Tibial nerve (tissue), 4 donors: ENCODE measurements around the gene PRDM10. TPM values are rescaled to one million over a fixed set of nuclear protein-coding genes. Genes with fewer than 3 reads are reported as not detected.

Experiments used
- DNase-seq, 2 donors: peaks; one replicate each; pipeline ENCODE4 v3.0.0-alpha.2; 2019; ENCODE audit warnings: low spot score in 2 of 2
- H3K27ac ChIP-seq, 4 donors: fragments of 200-600 bp; sonication (generic) in 3 of 4; one replicate each; pipeline ENCODE4 v1.5.1; 2017 to 2019; ENCODE audit warnings: mild to moderate bottlenecking in 1 of 4
- H3K27me3 ChIP-seq, 2 donors: fragments of 200-600 bp; sonication (generic) in 1 of 2; one replicate each; pipeline versions ENCODE4 v1.5.1 to v1.6.0; 2017 to 2019
- H3K36me3 ChIP-seq, 3 donors: fragments of 200-600 bp; sonication (generic); one replicate each; pipeline ENCODE4 v1.5.1; 2018 to 2019
- H3K4me1 ChIP-seq, 4 donors: fragments of 200-600 bp; sonication (generic) in 3 of 4; one replicate each; pipeline ENCODE4 v1.5.1; 2017 to 2019
- H3K4me3 ChIP-seq, 4 donors: fragments of 200-600 bp; sonication (generic) in 3 of 4; one replicate each; pipeline ENCODE4 v1.5.1; 2017 to 2019; ENCODE audit warnings: mild to moderate bottlenecking in 1 of 4, moderate library complexity in 1 of 4
- H3K9me3 ChIP-seq, 4 donors: fragments of 200-600 bp; sonication (generic) in 3 of 4; one replicate each; pipeline ENCODE4 v1.5.1; 2017 to 2019
- CTCF ChIP-seq, 5 experiments: fragments of 200-600 bp in 3 of 5; fragments of 450-650 bp in 2 of 5; sonication (generic) in 3 of 5; IDR thresholded peaks; one replicate each; pipeline ENCODE4 v1.5.1; 2016 to 2019; ENCODE audit warnings: antibody characterized with exemption in 5 of 5, mild to moderate bottlenecking in 3 of 5, moderate library complexity in 2 of 5
- EP300 ChIP-seq, 2 donors: sonication (generic); formaldehyde crosslinking; IDR thresholded peaks; one replicate each; pipeline ENCODE4 v1.6.1; 2017; ENCODE audit warnings: antibody characterized with exemption in 2 of 2, mild to moderate bottlenecking in 1 of 2
- POLR2A ChIP-seq, 2 donors: fragments of 450-650 bp; IDR thresholded peaks; one replicate each; pipeline ENCODE4 v1.6.1; 2017; ENCODE audit warnings: antibody characterized with exemption in 2 of 2, mild to moderate bottlenecking in 2 of 2, moderate library complexity in 2 of 2
- WGBS, 2 donors: methylation state at CpG; one replicate each; pipeline ENCODE4 v1.1.5; 2018; 5-methylcytosine and 5-hydroxymethylcytosine counted together
- total RNA-seq, 4 donors: library from RNA; depleted of rRNA; stranded (reverse); fragments of >200 nt; gene quantifications; one replicate each; pipeline ENCODE4 v1.1.0, GENCODE V29; 2016

Gene PRDM10
- total RNA-seq, 4 donors from 2014 or later = 9.2 to 23.1 (median 11.0) TPM

DNA sequence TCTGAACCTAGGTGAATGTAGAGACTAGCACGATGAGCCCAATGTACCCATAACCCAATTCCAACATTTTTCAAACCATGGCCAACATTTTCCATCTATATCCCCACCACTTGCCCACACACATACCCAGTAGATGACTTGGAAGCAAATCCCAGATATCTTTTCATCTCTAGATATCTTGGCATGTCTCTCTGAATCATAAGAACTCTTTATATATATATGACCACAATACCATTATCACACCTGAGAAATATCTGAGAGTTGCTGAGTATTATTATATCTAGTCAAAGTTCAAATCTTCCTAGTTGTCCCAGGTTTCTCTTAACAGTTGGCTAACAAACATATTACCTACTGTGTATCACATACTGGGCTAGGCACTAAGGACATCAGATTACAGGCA, 69.4 kb downstream of the PRDM10 start:
- Histone ChIP-seq H3K4me1 (no peaks in the 10 kb centered on the region), H3K27ac (peak overlapping the region in 1 of 4 donors; percentile 30), H3K36me3 (peaks cover 0 to 60% (median 3%) of the 10 kb centered on the region in 3 donors), H3K4me3 (no peak overlapping the region), H3K9me3 (no peaks in the 10 kb centered on the region), H3K27me3 (no peaks in the 10 kb centered on the region)
- WGBS, 2 donors = 96 to 97% methylated on average over 1 of the region's 1 CpG
- no peak for TF ChIP-seq EP300 (IDR thresholded peaks at IDR 0.05)
- no peak for TF ChIP-seq CTCF (IDR thresholded peaks at IDR 0.05)
- no peak for TF ChIP-seq POLR2A (IDR thresholded peaks at IDR 0.05)
- no peak for DNase-seq

DNA sequence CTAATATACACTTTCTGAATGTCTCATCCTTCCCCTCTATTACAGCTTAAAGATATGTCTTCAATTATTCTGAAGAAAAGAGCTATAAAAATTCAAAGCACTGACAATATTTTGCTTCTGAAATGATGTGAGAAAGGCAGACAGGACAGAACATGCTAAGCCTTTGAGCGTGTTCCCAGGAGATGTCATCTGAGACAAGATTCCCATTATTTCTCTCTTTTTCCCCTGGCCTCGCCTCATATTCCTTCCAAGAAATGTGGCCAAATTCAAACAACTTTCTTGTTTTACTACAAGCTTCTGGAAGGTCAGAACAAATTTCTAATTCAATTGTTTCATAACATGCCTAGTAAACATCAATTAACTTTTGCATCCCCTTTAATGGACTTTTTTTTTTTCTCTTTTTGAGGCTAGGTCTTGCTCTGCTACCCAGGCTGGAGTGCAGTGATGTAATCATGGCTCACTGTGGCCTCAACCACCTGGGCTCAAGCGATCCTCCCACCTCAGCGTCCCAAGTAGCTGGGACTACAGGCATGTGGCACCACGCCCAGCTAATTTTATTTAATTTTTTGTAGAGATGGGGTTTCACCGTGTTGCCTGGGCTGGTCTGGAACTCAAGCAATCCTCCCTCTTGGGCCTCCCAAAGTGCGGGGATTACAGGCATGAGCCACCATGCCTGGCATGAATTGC, 70.1 kb downstream of the PRDM10 start:
- peaks cover 0 to 59% (median 3%) of the 10 kb centered on the region in 3 donors for H3K36me3 ChIP-seq
- H3K27ac ChIP-seq = peak overlapping the region in 1 of 4 donors; percentile 30
- no peaks in the 10 kb centered on the region for H3K27me3 ChIP-seq
- H3K9me3 ChIP-seq = no peaks in the 10 kb centered on the region
- TF ChIP-seq POLR2A (IDR thresholded peaks at IDR 0.05) = no peak
- TF ChIP-seq EP300 (IDR thresholded peaks at IDR 0.05) = peak in 1 of 2 donors; percentile 10
- no peak for TF ChIP-seq CTCF (IDR thresholded peaks at IDR 0.05)
- peak in 1 of 2 donors; percentile 13 for DNase-seq
- no peak overlapping the region for H3K4me3 ChIP-seq
- 82 to 85% methylated on average over 7 of the region's 7 CpGs for WGBS, 2 donors
- no peaks in the 10 kb centered on the region for H3K4me1 ChIP-seq

DNA sequence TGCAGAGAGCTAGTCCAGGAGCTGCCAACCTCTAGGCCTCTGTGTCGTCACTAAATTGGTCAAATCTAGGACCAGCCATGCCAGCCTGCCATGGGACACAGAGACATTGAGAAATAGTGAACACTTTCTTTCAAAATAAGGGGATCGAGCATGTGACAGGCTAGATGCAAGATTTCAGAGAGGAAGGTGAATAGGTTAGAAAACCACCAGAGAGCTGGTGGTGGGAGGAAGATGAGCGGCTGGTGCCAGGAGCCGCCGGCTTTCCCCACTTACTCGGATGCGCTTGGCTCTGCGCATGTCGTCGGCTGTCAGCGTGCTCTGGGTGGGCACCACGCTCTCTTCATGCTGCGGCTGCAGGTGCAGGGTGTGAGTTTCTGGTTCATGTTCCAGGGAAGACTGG, 71.9 kb downstream of the PRDM10 start:
- H3K4me3 ChIP-seq = no peak overlapping the region
- TF ChIP-seq EP300 (IDR thresholded peaks at IDR 0.05) (no peak), CTCF (IDR thresholded peaks at IDR 0.05) (no peak), POLR2A (IDR thresholded peaks at IDR 0.05) (no peak)
- H3K27me3 ChIP-seq = no peaks in the 10 kb centered on the region
- H3K27ac ChIP-seq = no peak overlapping the region
- peaks cover 0 to 46% (median 3%) of the 10 kb centered on the region in 3 donors for H3K36me3 ChIP-seq
- 87 to 88% methylated on average over 13 of the region's 13 CpGs for WGBS, 2 donors
- no peaks in the 10 kb centered on the region for H3K9me3 ChIP-seq
- no peaks in the 10 kb centered on the region for H3K4me1 ChIP-seq
- DNase-seq = no peak

- H3K4me3 ChIP-seq = no peak overlapping the region
- H3K27me3 ChIP-seq = no peaks in the 10 kb centered on the region
- no peak for DNase-seq
- no peak for TF ChIP-seq CTCF (IDR thresholded peaks at IDR 0.05)
- TF ChIP-seq EP300 (IDR thresholded peaks at IDR 0.05) = no peak
- no peak for TF ChIP-seq POLR2A (IDR thresholded peaks at IDR 0.05)
- no peak overlapping the region for H3K27ac ChIP-seq
- peaks cover 0 to 47% (median 3%) of the 10 kb centered on the region in 3 donors for H3K36me3 ChIP-seq
- no peaks in the 10 kb centered on the region for H3K4me1 ChIP-seq
- 56 to 68% methylated on average over 6 of the region's 6 CpGs for WGBS, 2 donors
- no peaks in the 10 kb centered on the region for H3K9me3 ChIP-seq
These were observed 72.3 kb downstream of the PRDM10 start for GRCh38 chr11:129930296-129930695.

DNA sequence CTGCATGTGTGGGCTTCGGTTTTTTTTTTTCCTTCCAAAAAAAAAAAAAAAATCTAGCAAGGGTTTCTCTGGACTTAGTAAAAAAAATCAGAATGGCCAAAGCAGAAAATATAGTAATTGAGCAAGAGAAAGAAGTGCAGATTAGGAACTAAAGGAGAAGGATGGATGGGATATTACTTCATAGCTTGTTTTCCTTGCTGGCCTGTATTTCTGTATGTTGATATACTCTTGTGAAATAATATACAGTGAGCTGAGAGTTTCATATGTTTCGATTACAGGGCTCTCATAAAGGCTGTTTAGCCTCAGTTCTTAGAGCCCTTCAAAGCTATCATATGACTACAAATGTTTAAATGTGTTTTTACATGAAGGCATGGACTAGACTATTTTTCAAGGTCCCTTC, 72.9 kb downstream of the PRDM10 start:
- H3K27ac ChIP-seq = no peak overlapping the region
- no peaks in the 10 kb centered on the region for H3K4me1 ChIP-seq
- H3K27me3 ChIP-seq = no peaks in the 10 kb centered on the region
- WGBS, 2 donors = 73 to 77% methylated on average over 2 of the region's 2 CpGs
- TF ChIP-seq CTCF (IDR thresholded peaks at IDR 0.05) (no peak), POLR2A (IDR thresholded peaks at IDR 0.05) (no peak), EP300 (IDR thresholded peaks at IDR 0.05) (no peak)
- H3K36me3 ChIP-seq = peaks cover 0 to 49% (median 3%) of the 10 kb centered on the region in 3 donors
- no peaks in the 10 kb centered on the region for H3K9me3 ChIP-seq
- no peak for DNase-seq
- no peak overlapping the region for H3K4me3 ChIP-seq
